CD14-positive monocyte (primary cell): ENCODE results near the gene CRMP1. TPM values are rescaled to one million over a fixed set of nuclear protein-coding genes. Genes with fewer than 3 reads are reported as not detected.
"Not testable (repeated sequence)": the region's sequence is repeated elsewhere in the genome, so short reads cannot be mapped to it uniquely, and the experiment has no call there.

Source experiments
- DNase-seq, 3 donors: peaks; one replicate each; pipeline ENCODE4 v3.0.0-alpha.2; 2011 to 2022
- H2AFZ ChIP-seq: 2 replicates; pipeline ENCODE4 v1.6.0; 2012; ENCODE audit warnings: mild to moderate bottlenecking, low read depth, low read length, inconsistent platforms; ENCODE audit not compliant: insufficient read depth, poor library complexity, severe bottlenecking
- H3K27ac ChIP-seq, 2 donors: 1 replicate in 1 of 2; 2 replicates in 1 of 2; pipeline ENCODE4 v1.5.1; 2012 to 2013; ENCODE audit warnings: low read length in 2 of 2, control low read depth in 1 of 2, inconsistent platforms in 1 of 2, low read depth in 1 of 2, mild to moderate bottlenecking in 1 of 2
- H3K27me3 ChIP-seq, 2 donors: one replicate each; pipeline versions ENCODE4 v1.6.0 to v1.6.1; 2011 to 2013; ENCODE audit warnings: low read length in 2 of 2; ENCODE audit not compliant: control insufficient read depth in 2 of 2, insufficient read depth in 2 of 2
- H3K36me3 ChIP-seq, 2 donors: replicated peaks in 1 of 2; 1 replicate in 1 of 2; 2 replicates in 1 of 2; pipeline versions ENCODE4 v1.5.1 to v1.6.1; 2012 to 2013; ENCODE audit warnings: low read length in 2 of 2, control low read depth in 1 of 2, inconsistent platforms in 1 of 2, mild to moderate bottlenecking in 1 of 2; ENCODE audit not compliant: insufficient read depth in 2 of 2, control insufficient read depth in 1 of 2
- H3K4me1 ChIP-seq, 2 donors: 1 replicate in 1 of 2; 2 replicates in 1 of 2; pipeline versions ENCODE4 v1.5.1 to v1.6.1; 2012 to 2013; ENCODE audit warnings: low read length in 2 of 2, control low read depth in 1 of 2, inconsistent platforms in 1 of 2, mild to moderate bottlenecking in 1 of 2, moderate library complexity in 1 of 2; ENCODE audit not compliant: insufficient read depth in 2 of 2, control insufficient read depth in 1 of 2
- H3K4me2 ChIP-seq: replicated peaks from 2 replicates; pipeline ENCODE3; 2012; ENCODE audit warnings: low read length, moderate library complexity, mild to moderate bottlenecking; ENCODE audit not compliant: poor library complexity, severe bottlenecking; ENCODE audit errors: extremely low read depth
- H3K4me3 ChIP-seq, 3 experiments: fragments of 200-600 bp in 1 of 3; sonication (generic) in 1 of 3; replicated peaks in 1 of 3; 1 replicate in 2 of 3; 2 replicates in 1 of 3; pipeline ENCODE4 v1.5.1; 2011 to 2013; ENCODE audit warnings: low read length in 3 of 3, mild to moderate bottlenecking in 3 of 3, control low read depth in 2 of 3, low read depth in 2 of 3, inconsistent platforms in 1 of 3, moderate library complexity in 1 of 3
- H3K79me2 ChIP-seq: 2 replicates; pipeline ENCODE4 v1.6.0; 2012; ENCODE audit warnings: mild to moderate bottlenecking, control low read depth, inconsistent platforms, low read length, moderate library complexity; ENCODE audit not compliant: insufficient read depth
- H3K9ac ChIP-seq: 2 replicates; pipeline ENCODE4 v1.6.0; 2017; ENCODE audit warnings: low read length, mild to moderate bottlenecking; ENCODE audit not compliant: insufficient read depth, poor library complexity, severe bottlenecking
- H3K9me3 ChIP-seq, 2 donors: replicated peaks in 1 of 2; 1 replicate in 1 of 2; 2 replicates in 1 of 2; pipeline versions ENCODE4 v1.5.1 to v1.6.1; 2012 to 2013; ENCODE audit warnings: low read length in 2 of 2, control low read depth in 1 of 2; ENCODE audit not compliant: control insufficient read depth in 1 of 2, insufficient read depth in 1 of 2
- H4K20me1 ChIP-seq: 2 replicates; pipeline ENCODE4 v1.6.0; 2012; ENCODE audit warnings: mild to moderate bottlenecking, low read length, control low read depth, moderate library complexity; ENCODE audit not compliant: insufficient read depth
- H3K27ac Mint-ChIP-seq, 7 donors: one replicate each; pipeline ENCODE4 v1.8.0; 2020; ENCODE audit warnings: mild to moderate bottlenecking in 7 of 7, mixed read lengths in 7 of 7, moderate library complexity in 6 of 7, inconsistent platforms in 2 of 7
- H3K27me3 Mint-ChIP-seq, 3 donors: one replicate each; pipeline ENCODE4 v1.8.0; 2021 to 2022; ENCODE audit warnings: low read depth in 3 of 3, mild to moderate bottlenecking in 3 of 3, mixed read lengths in 3 of 3, moderate library complexity in 3 of 3, inconsistent platforms in 1 of 3
- H3K36me3 Mint-ChIP-seq, 2 donors: one replicate each; pipeline ENCODE4 v1.8.0; 2020; ENCODE audit warnings: mixed read lengths in 2 of 2, inconsistent platforms in 1 of 2, mild to moderate bottlenecking in 1 of 2
- H3K4me1 Mint-ChIP-seq: one replicate; pipeline ENCODE4 v1.8.0; 2020; ENCODE audit warnings: mild to moderate bottlenecking, mixed read lengths
- H3K4me3 Mint-ChIP-seq, 2 donors: one replicate each; pipeline ENCODE4 v1.8.0; 2020; ENCODE audit warnings: mild to moderate bottlenecking in 2 of 2, mixed read lengths in 2 of 2, moderate library complexity in 1 of 2
- H3K9me3 Mint-ChIP-seq, 7 donors: one replicate each; pipeline ENCODE4 v1.8.0; 2020 to 2022; ENCODE audit warnings: mixed read lengths in 7 of 7, mild to moderate bottlenecking in 6 of 7, moderate library complexity in 6 of 7, inconsistent platforms in 2 of 7
- WGBS: methylation state at CpG from one replicate; pipeline ENCODE4 v1.1.5; 2013; ENCODE audit warnings: missing lambda C conversion rate; ENCODE audit not compliant: insufficient coverage; 5-methylcytosine and 5-hydroxymethylcytosine counted together
- intact Hi-C, 2 donors: fragments of 100-400 bp; cut with micrococcal nuclease; formaldehyde crosslinking; loops; one replicate each; pipeline versions ENCODE4 v1.15.0 to v1.15.1; 2023
- polyA plus RNA-seq, 3 donors: library from polyadenylated mRNA; depleted of rRNA in 1 of 3; unstranded in 2 of 3; stranded (reverse) in 1 of 3; fragments of 300-500 nt in 2 of 3; fragments of >200 nt in 1 of 3; fragmentation: Illumina TruSeq in 2 of 3; gene quantifications; 1 replicate in 2 of 3; 2 replicates in 1 of 3; pipeline ENCODE4 v1.2.3, GENCODE V29; 2012 to 2021
- TF ChIP-seq, protein P1 (sequence below): fragments of 200-600 bp; IDR thresholded peaks from one replicate; pipeline ENCODE4 v1.8.0; 2022; ENCODE audit warnings: antibody characterized with exemption, mild to moderate bottlenecking

CRMP1 gene
- polyA plus RNA-seq, 3 donors: not detected

GRCh38 chr4:5813882-5814255, 79.0 kb downstream of the CRMP1 start:
- Histone ChIP-seq H3K4me2 (no peak overlapping the region), H2AFZ (no peak overlapping the region), H3K36me3 (no peaks in the 10 kb centered on the region), H3K27ac (no peak overlapping the region), H3K4me3 (no peak overlapping the region), H3K9me3 (no peaks in the 10 kb centered on the region), H3K27me3 (no peaks in the 10 kb centered on the region), H3K4me1 (no peaks in the 10 kb centered on the region), H4K20me1 (no peaks in the 10 kb centered on the region), H3K9ac (no peak overlapping the region), H3K79me2 (no peaks in the 10 kb centered on the region)
- Mint-ChIP-seq H3K9me3 (peaks cover 0 to 1% (median 0%) of the 10 kb centered on the region in 7 donors), H3K4me1 (no peaks in the 10 kb centered on the region), H3K36me3 (no peaks in the 10 kb centered on the region), H3K27me3 (peaks cover 0 to 2% (median 0%) of the 10 kb centered on the region in 3 donors), H3K4me3 (no peak overlapping the region), H3K27ac (no peak overlapping the region)
- intact Hi-C loops: loop anchor here (2.0 to 10.0 kb wide), 4 partner anchors 819 to 1329 kb away; no protein-coding TSS in a partner anchor
- DNase-seq: no peak
- WGBS: 98% methylated on average over 6 of the region's 7 CpGs
- TF ChIP-seq, protein P1, sequence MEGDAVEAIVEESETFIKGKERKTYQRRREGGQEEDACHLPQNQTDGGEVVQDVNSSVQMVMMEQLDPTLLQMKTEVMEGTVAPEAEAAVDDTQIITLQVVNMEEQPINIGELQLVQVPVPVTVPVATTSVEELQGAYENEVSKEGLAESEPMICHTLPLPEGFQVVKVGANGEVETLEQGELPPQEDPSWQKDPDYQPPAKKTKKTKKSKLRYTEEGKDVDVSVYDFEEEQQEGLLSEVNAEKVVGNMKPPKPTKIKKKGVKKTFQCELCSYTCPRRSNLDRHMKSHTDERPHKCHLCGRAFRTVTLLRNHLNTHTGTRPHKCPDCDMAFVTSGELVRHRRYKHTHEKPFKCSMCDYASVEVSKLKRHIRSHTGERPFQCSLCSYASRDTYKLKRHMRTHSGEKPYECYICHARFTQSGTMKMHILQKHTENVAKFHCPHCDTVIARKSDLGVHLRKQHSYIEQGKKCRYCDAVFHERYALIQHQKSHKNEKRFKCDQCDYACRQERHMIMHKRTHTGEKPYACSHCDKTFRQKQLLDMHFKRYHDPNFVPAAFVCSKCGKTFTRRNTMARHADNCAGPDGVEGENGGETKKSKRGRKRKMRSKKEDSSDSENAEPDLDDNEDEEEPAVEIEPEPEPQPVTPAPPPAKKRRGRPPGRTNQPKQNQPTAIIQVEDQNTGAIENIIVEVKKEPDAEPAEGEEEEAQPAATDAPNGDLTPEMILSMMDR: no peak

GRCh38 chr4:5812506-5813229, 80.2 kb downstream of the CRMP1 start:
- no peaks in the 10 kb centered on the region for H3K4me1 Mint-ChIP-seq
- TF ChIP-seq, protein P1: peak; percentile 73
- peaks cover 0 to 2% (median 0%) of the 10 kb centered on the region in 3 donors for H3K27me3 Mint-ChIP-seq
- no peak overlapping the region for H3K4me2 ChIP-seq
- peak; percentile 18 to 53 (median 47) for DNase-seq
- no peaks in the 10 kb centered on the region for H3K27me3 ChIP-seq
- no peak overlapping the region for H2AFZ ChIP-seq
- no peaks in the 10 kb centered on the region for H4K20me1 ChIP-seq
- 92% methylated on average over 7 of the region's 9 CpGs for WGBS
- intact Hi-C loops: loop anchor here (2.0 to 10.0 kb wide), 4 partner anchors 818 to 1328 kb away; no protein-coding TSS in a partner anchor
- no peaks in the 10 kb centered on the region for H3K4me1 ChIP-seq
- no peaks in the 10 kb centered on the region for H3K36me3 ChIP-seq
- H3K9me3 Mint-ChIP-seq: peaks cover 0 to 1% (median 0%) of the 10 kb centered on the region in 7 donors
- H3K9ac ChIP-seq: no peak overlapping the region
- peak overlapping the region in 1 of 7 donors; percentile 10 for H3K27ac Mint-ChIP-seq
- H3K79me2 ChIP-seq: no peaks in the 10 kb centered on the region
- H3K4me3 Mint-ChIP-seq: no peak overlapping the region
- no peaks in the 10 kb centered on the region for H3K9me3 ChIP-seq
- H3K4me3 ChIP-seq: no peak overlapping the region
- H3K36me3 Mint-ChIP-seq: no peaks in the 10 kb centered on the region
- H3K27ac ChIP-seq: no peak overlapping the region

- H3K79me2 ChIP-seq, H3K27me3 ChIP-seq, H4K20me1 ChIP-seq, H3K27me3 Mint-ChIP-seq, H2AFZ ChIP-seq, H3K4me3 ChIP-seq, H3K36me3 ChIP-seq, H3K9me3 ChIP-seq, H3K4me1 ChIP-seq, H3K27ac ChIP-seq, H3K4me3 Mint-ChIP-seq, H3K4me2 ChIP-seq, H3K4me1 Mint-ChIP-seq, H3K36me3 Mint-ChIP-seq, H3K9me3 Mint-ChIP-seq, H3K9ac ChIP-seq, DNase-seq: not testable (repeated sequence)
- intact Hi-C loops: loop anchor here (2.0 to 10.0 kb wide), 4 partner anchors 817 to 1327 kb away; no protein-coding TSS in a partner anchor
- H3K27ac Mint-ChIP-seq: peak overlapping the region in 1 of 7 donors; percentile 10
- 92% methylated on average over 2 of the region's 5 CpGs for WGBS
These were observed 80.8 kb downstream of the CRMP1 start for GRCh38 chr4:5812057-5812456.
